Uterus (tissue), 4 donors: ENCODE results near the gene STMND1. TPM values are rescaled to one million over a fixed set of nuclear protein-coding genes. Genes with fewer than 3 reads are reported as not detected.

Experiments
- DNase-seq, 2 donors: peaks; one replicate each; pipeline ENCODE4 v3.0.0-alpha.2; 2019 to 2020
- H3K27ac ChIP-seq, 2 donors: fragments of 200-600 bp; sonication (generic); 1 replicate in 1 of 2; 2 replicates in 1 of 2; pipeline ENCODE4 v1.5.1; 2016 to 2018
- H3K27me3 ChIP-seq, 2 donors: fragments of 200-600 bp; sonication (generic); one replicate each; pipeline ENCODE4 v1.5.1; 2018 to 2019; ENCODE audit warnings: control low read depth in 1 of 2
- H3K36me3 ChIP-seq, 2 donors: fragments of 200-600 bp; sonication (generic); one replicate each; pipeline ENCODE4 v1.5.1; 2019; ENCODE audit warnings: control low read depth in 1 of 2
- H3K4me1 ChIP-seq, 2 donors: fragments of 200-600 bp; sonication (generic); one replicate each; pipeline ENCODE4 v1.5.1; 2018 to 2019; ENCODE audit warnings: control low read depth in 1 of 2
- H3K4me3 ChIP-seq, 2 donors: fragments of 200-600 bp; sonication (generic); 1 replicate in 1 of 2; 2 replicates in 1 of 2; pipeline ENCODE4 v1.5.1; 2018 to 2019; ENCODE audit warnings: mild to moderate bottlenecking in 1 of 2
- H3K9me3 ChIP-seq, 2 donors: fragments of 200-600 bp; sonication (generic); one replicate each; pipeline ENCODE4 v1.5.1; 2019; ENCODE audit warnings: control low read depth in 1 of 2
- CTCF ChIP-seq, 4 experiments: fragments of 200-600 bp in 2 of 4; fragments of 450-650 bp in 2 of 4; sonication (generic) in 2 of 4; IDR thresholded peaks; one replicate each; pipeline ENCODE4 v1.5.1; 2016 to 2019; ENCODE audit warnings: antibody characterized with exemption in 4 of 4, mild to moderate bottlenecking in 2 of 4, moderate library complexity in 1 of 4
- POLR2A ChIP-seq, 2 donors: fragments of 450-650 bp; IDR thresholded peaks; one replicate each; pipeline ENCODE4 v1.6.1; 2016; ENCODE audit warnings: antibody characterized with exemption in 2 of 2, mild to moderate bottlenecking in 1 of 2, moderate library complexity in 1 of 2
- intact Hi-C: fragments of 100-400 bp; cut with DNase I; formaldehyde crosslinking; loops from one replicate; pipeline ENCODE4 v1.15.1; 2023; ENCODE audit warnings: low total_unique reads
- total RNA-seq, 4 donors: library from RNA; depleted of rRNA in 3 of 4; stranded (reverse); fragments of >200 nt in 3 of 4; gene quantifications; one replicate each; pipeline versions ENCODE4 v1.1.0 to v1.2.4, GENCODE V29; 2014 to 2023
- donor health status: DM: yes; HTN: yes; CAD: no.

Gene STMND1
- total RNA-seq, 4 donors from 2014 or later = 1.4 TPM; not detected in 3

GRCh38 chr6:17115251-17116116, 13.6 kb downstream of the STMND1 start:
- peak in 1 of 2 donors; percentile 18 for DNase-seq
- H3K9me3 ChIP-seq = no peaks in the 10 kb centered on the region
- H3K36me3 ChIP-seq = no peaks in the 10 kb centered on the region
- H3K4me1 ChIP-seq = no peaks in the 10 kb centered on the region
- H3K27me3 ChIP-seq = no peaks in the 10 kb centered on the region
- no peak overlapping the region for H3K4me3 ChIP-seq
- intact Hi-C loops = no loop called here
- H3K27ac ChIP-seq = no peak overlapping the region
- TF ChIP-seq CTCF (IDR thresholded peaks at IDR 0.05) (no peak), POLR2A (IDR thresholded peaks at IDR 0.05) (no peak)

- TF ChIP-seq CTCF (IDR thresholded peaks at IDR 0.05) (no peak), POLR2A (IDR thresholded peaks at IDR 0.05) (no peak)
- intact Hi-C loops = no loop called here
- Histone ChIP-seq H3K36me3 (no peaks in the 10 kb centered on the region), H3K4me3 (no peak overlapping the region), H3K27ac (no peak overlapping the region), H3K27me3 (no peaks in the 10 kb centered on the region), H3K4me1 (no peaks in the 10 kb centered on the region), H3K9me3 (no peaks in the 10 kb centered on the region)
- DNase-seq = no peak
Observed at GRCh38 chr6:17116117-17116440, 14.2 kb downstream of the STMND1 start.

- no peak for DNase-seq
- intact Hi-C loops = no loop called here
- no peaks in the 10 kb centered on the region for H3K36me3 ChIP-seq
- no peaks in the 10 kb centered on the region for H3K4me1 ChIP-seq
- no peak for TF ChIP-seq CTCF (IDR thresholded peaks at IDR 0.05)
- TF ChIP-seq POLR2A (IDR thresholded peaks at IDR 0.05) = no peak
- H3K4me3 ChIP-seq = no peak overlapping the region
- H3K9me3 ChIP-seq = no peaks in the 10 kb centered on the region
- no peak overlapping the region for H3K27ac ChIP-seq
- H3K27me3 ChIP-seq = no peaks in the 10 kb centered on the region
Observed at GRCh38 chr6:17120019-17120418, 18.2 kb downstream of the STMND1 start.

- TF ChIP-seq CTCF (IDR thresholded peaks at IDR 0.05) (no peak), POLR2A (IDR thresholded peaks at IDR 0.05) (no peak)
- intact Hi-C loops = no loop called here
- no peaks in the 10 kb centered on the region for H3K27me3 ChIP-seq
- H3K4me3 ChIP-seq = no peak overlapping the region
- H3K9me3 ChIP-seq = no peaks in the 10 kb centered on the region
- H3K4me1 ChIP-seq = no peaks in the 10 kb centered on the region
- H3K36me3 ChIP-seq = no peaks in the 10 kb centered on the region
- DNase-seq = no peak
- H3K27ac ChIP-seq = no peak overlapping the region
Observed at GRCh38 chr6:17125407-17125806, 23.6 kb downstream of the STMND1 start.

- peaks cover 0 to 6% of the 10 kb centered on the region in 2 donors for H3K9me3 ChIP-seq
- H3K4me3 ChIP-seq = no peak overlapping the region
- H3K27me3 ChIP-seq = no peaks in the 10 kb centered on the region
- no peaks in the 10 kb centered on the region for H3K4me1 ChIP-seq
- intact Hi-C loops = no loop called here
- TF ChIP-seq CTCF (IDR thresholded peaks at IDR 0.05) = no peak
- TF ChIP-seq POLR2A (IDR thresholded peaks at IDR 0.05) = no peak
- H3K36me3 ChIP-seq = no peaks in the 10 kb centered on the region
- DNase-seq = no peak
- H3K27ac ChIP-seq = no peak overlapping the region
Observed at GRCh38 chr6:17130786-17131185, 28.9 kb downstream of the STMND1 start.
